GM12801 (cell line): ENCODE results near the gene PUM1.

Experiments used
- CTCF ChIP-seq: IDR thresholded peaks from one replicate; pipeline ENCODE4 v1.5.1; 2011; ENCODE audit warnings: control low read depth; ENCODE audit not compliant: insufficient read length; ENCODE audit errors: extremely low read depth

PUM1 gene

DNA sequence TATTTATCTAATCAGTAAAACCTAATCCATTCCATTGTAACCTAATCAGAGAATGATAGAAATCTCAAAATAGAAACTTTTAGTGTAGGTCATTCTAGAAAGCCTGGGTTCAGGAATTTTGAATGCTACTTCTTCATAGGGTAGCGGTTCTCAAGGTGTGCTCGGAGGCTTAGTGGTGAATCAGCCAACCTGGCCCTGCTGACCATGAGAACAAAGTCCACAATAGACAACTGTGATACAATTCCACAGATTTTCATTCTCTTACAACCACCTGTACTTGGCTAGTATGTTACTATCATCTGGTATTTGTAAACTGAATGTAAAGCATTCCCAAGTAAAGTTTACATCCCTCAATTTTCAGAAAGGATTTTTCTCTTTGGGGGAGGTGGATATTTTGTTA, 7.5 kb upstream of the PUM1 start:
- TF ChIP-seq CTCF = no peak

DNA sequence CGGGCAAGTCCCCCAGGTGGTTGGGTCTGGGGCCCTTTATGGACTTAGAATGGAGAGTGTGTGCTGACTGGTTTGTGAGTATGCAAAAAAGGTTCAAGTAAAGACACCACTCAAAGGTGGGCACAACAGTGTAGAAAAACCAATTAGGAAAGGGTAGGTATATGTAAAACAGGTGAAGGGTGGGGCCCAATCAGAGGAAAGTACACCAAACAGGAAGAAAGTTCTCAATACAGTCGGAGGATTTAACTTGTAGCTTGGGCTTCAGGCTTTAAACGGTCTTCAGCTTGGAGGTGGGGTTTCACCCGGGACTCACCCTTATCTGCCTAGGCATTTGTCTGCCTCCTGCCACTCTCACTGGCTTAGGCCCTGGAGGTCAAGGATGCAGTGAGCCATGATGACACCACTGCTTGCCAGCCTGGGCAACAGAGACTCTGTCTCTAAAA, 6.8 kb upstream of the PUM1 start:
- TF ChIP-seq CTCF = no peak

DNA sequence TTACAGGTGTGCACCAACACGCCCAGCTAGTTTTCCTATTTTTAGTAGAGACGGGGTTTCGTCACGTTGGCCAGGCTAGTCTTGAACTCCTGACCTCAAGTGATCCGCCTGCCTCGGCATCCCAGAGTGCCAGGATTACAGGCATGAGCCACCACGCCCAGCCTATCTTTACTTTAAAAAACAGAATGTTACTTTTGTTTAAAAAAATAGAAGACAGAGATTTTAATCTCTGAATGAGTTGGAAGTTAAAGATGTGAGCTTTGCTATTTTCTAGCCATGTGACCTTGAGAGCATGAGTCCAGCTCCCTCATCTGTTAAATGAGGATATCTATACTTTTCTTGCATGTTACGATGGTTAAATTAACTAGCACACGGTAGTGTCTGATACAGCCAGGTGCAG, 3.9 kb upstream of the PUM1 start:
- no peak for TF ChIP-seq CTCF

DNA sequence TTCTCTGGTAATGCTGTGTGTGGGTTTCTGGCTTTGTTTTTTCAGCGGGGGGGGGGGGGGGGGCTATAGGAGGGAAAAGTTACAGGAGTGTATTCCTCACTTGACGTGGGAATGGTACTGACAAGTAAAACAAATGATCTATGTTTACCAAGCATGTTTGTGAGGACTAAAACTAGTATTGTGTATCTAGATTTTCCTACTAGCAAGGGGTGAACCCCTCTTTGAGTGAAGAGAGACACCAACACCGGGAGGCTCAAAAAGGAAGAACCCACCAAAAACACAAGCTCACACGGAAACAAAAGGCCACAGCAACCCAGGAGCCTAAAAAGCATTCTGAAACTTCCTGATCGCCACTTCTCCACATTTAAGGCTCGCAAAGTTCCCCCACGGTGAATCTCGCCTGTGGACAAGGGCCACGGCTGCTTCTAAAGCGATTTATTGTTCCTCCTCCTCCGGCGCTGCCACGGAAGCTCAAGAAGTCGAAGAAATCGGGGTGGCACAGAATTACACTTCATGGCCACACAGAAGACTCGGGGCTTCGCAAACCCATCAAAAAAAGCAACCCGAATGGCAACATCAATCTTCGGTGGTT, 703 bp downstream of the PUM1 start:
- TF ChIP-seq CTCF = no peak

DNA sequence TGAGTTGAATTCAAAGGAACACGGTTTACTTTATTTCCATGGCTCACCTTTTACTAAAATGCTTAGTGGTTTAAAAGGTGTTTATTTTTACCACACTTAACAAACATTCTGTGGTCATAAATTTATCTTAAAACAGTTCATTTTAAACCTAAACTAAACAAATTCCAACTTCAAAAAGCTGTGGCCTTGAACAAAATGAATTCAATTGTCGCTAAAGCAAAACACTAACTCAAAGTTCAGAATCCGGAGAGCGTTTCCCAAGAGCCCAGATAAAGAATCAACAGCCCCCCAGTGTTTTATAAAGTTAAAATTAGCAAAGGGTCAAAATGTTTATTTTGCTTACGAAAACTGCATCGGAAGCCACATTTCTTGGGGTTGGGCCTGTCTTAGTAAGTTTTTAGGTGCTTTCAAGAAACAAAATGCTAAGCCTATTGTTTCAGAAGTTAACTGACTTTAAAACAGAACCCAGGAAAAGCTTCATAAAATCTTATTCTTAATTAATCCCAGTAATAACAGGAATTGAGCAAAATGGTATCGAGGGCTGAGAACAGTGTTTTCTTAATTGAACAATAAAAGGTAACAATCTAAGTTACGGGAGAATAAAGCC, 1.3 kb downstream of the PUM1 start:
- no peak for TF ChIP-seq CTCF

GRCh38 chr1:31063631-31064030, 1.9 kb downstream of the PUM1 start:
- no peak for TF ChIP-seq CTCF

DNA sequence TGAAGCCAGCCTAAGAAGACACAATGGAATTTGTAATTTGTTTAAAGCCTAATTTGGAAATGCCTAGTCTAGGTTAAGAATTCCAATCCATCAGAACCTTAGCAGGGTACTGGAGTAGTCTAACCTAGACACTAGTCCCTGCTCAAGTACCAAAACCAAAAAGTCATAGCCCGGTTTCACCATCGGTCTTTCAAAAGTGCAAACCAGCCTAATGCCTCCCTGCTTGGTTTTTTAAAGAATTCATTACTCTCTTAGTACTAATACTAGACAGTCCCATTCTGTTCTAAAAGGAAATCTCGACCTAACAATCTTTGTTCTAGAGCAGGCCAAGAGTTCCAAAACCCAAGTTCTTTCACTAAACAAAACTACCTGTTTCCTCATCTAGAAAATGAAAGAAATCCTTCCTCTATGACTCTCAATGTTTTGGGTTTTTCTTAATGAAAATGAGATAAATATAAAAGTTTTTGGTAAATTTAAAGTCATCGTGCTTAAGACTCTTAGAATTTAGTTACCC, 2.6 kb downstream of the PUM1 start:
- no peak for TF ChIP-seq CTCF
